Neural cell (in vitro differentiated cells): ENCODE results near the gene ADAMTS17. TPM values are rescaled to one million over a fixed set of nuclear protein-coding genes. Genes with fewer than 3 reads are reported as not detected.

Source experiments
- H2AFZ ChIP-seq: fragments of 200-600, 300-800 bp; sonication (generic), shearing (Covaris generic); 2 replicates; pipeline ENCODE4 v1.6.0; 2014; ENCODE audit warnings: low read depth, mild to moderate bottlenecking, antibody characterized with exemption, low read length, moderate library complexity
- H3F3A ChIP-seq: fragments of 200-600 bp; shearing (Covaris generic); 2 replicates; pipeline ENCODE4 v1.6.1; 2016; ENCODE audit warnings: mild to moderate bottlenecking, moderate library complexity, mixed read lengths, antibody characterized with exemption, low read length; ENCODE audit not compliant: insufficient read depth, poor library complexity, severe bottlenecking
- H3K27ac ChIP-seq: fragments of 200-600, 300-800 bp; sonication (generic), shearing (Covaris generic); 2 replicates; pipeline ENCODE4 v1.5.1; 2014; ENCODE audit warnings: mild to moderate bottlenecking, low read length, moderate library complexity
- H3K27me3 ChIP-seq: fragments of 300-800, 200-600 bp; sonication (generic), shearing (Covaris generic); 2 replicates; pipeline ENCODE4 v1.6.0; 2014; ENCODE audit warnings: mild to moderate bottlenecking, low read depth, low read length, moderate library complexity; ENCODE audit not compliant: insufficient read depth
- H3K36me3 ChIP-seq: fragments of 300-800, 200-600 bp; sonication (generic), shearing (Covaris generic); 2 replicates; pipeline ENCODE4 v1.5.1; 2014; ENCODE audit warnings: mild to moderate bottlenecking, antibody characterized with exemption, low read length, moderate library complexity; ENCODE audit not compliant: insufficient read depth
- H3K4me2 ChIP-seq: fragments of 300-800, 200-600 bp; sonication (generic), shearing (Covaris generic); 2 replicates; pipeline ENCODE4 v1.6.0; 2014; ENCODE audit warnings: mild to moderate bottlenecking, low read length
- H3K4me3 ChIP-seq: fragments of 300-800, 200-600 bp; sonication (generic), shearing (Covaris generic); 2 replicates; pipeline ENCODE4 v1.5.1; 2014; ENCODE audit warnings: mild to moderate bottlenecking, low read length, moderate library complexity
- H3K79me2 ChIP-seq: fragments of 200-600 bp; shearing (Covaris generic); replicated peaks from 2 replicates; pipeline ENCODE4 v1.6.0; 2014; ENCODE audit warnings: mild to moderate bottlenecking, low read length, moderate library complexity; ENCODE audit not compliant: insufficient read depth
- H3K9ac ChIP-seq: fragments of 300-800, 200-600 bp; sonication (generic), shearing (Covaris generic); 2 replicates; pipeline ENCODE4 v1.6.1; 2016; ENCODE audit warnings: mild to moderate bottlenecking, low read length, mixed read lengths
- H3K9me2 ChIP-seq: fragments of 200-600 bp; shearing (Covaris generic); 2 replicates; pipeline ENCODE4 v1.6.1; 2016; ENCODE audit warnings: mild to moderate bottlenecking, low read length, mixed read lengths; ENCODE audit not compliant: insufficient read depth
- H3K9me3 ChIP-seq: fragments of 200-600, 300-800 bp; sonication (generic), shearing (Covaris generic); 2 replicates; pipeline ENCODE4 v1.6.1; 2016; ENCODE audit warnings: mild to moderate bottlenecking, mixed run types, low read length, moderate library complexity, mixed read lengths
- H4K20me1 ChIP-seq: fragments of 200-600 bp; shearing (Covaris generic); 2 replicates; pipeline ENCODE4 v1.6.1; 2016; ENCODE audit warnings: mild to moderate bottlenecking, mixed run types; ENCODE audit not compliant: insufficient read depth
- EP300 ChIP-seq: fragments of 450-650 bp; conservative IDR thresholded peaks from 2 replicates; pipeline ENCODE4 v1.6.1; 2014; ENCODE audit warnings: antibody characterized with exemption, mild to moderate bottlenecking, moderate library complexity; ENCODE audit not compliant: poor library complexity, severe bottlenecking
- EZH2 ChIP-seq: fragments of 200-600, 300-800 bp; shearing (Covaris generic), sonication (generic); IDR thresholded peaks from 2 replicates; pipeline ENCODE4 v1.6.1; 2014; ENCODE audit warnings: antibody characterized with exemption, low read length, borderline replicate concordance, mild to moderate bottlenecking; ENCODE audit not compliant: insufficient read depth, poor library complexity, severe bottlenecking
- MXI1 ChIP-seq: fragments of 450-650 bp; conservative IDR thresholded peaks from 2 replicates; pipeline ENCODE4 v1.6.1; 2014; ENCODE audit warnings: antibody characterized with exemption, mild to moderate bottlenecking; ENCODE audit not compliant: poor library complexity, severe bottlenecking
- POLR2AphosphoS5 ChIP-seq: IDR thresholded peaks from 2 replicates; pipeline ENCODE4 v1.6.1; 2012
- RAD21 ChIP-seq: fragments of 450-650 bp; conservative IDR thresholded peaks from 2 replicates; pipeline ENCODE4 v1.6.1; 2014; ENCODE audit warnings: antibody characterized with exemption, mild to moderate bottlenecking, moderate library complexity
- REST ChIP-seq: IDR thresholded peaks from 2 replicates; pipeline ENCODE4 v1.6.1; 2012; ENCODE audit warnings: borderline replicate concordance
- SMC3 ChIP-seq: fragments of 450-650 bp; conservative IDR thresholded peaks from 2 replicates; pipeline ENCODE4 v1.6.1; 2014; ENCODE audit warnings: antibody characterized with exemption, mild to moderate bottlenecking, moderate library complexity; ENCODE audit not compliant: poor library complexity
- TAF1 ChIP-seq: IDR thresholded peaks from 2 replicates; pipeline ENCODE4 v1.6.1; 2012; ENCODE audit warnings: low read depth
- polyA plus RNA-seq: library from polyadenylated mRNA; depleted of rRNA; stranded (reverse); fragments of >200 nt; gene quantifications from 2 replicates; pipeline ENCODE4 v1.2.3, GENCODE V29; 2014
- TF ChIP-seq, protein P1 (sequence below): fragments of 450-650 bp; IDR thresholded peaks from 2 replicates; pipeline ENCODE4 v1.5.1; 2014; ENCODE audit warnings: antibody characterized with exemption, mild to moderate bottlenecking, moderate library complexity; ENCODE audit not compliant: poor library complexity, severe bottlenecking

ADAMTS17 gene
- polyA plus RNA-seq, 1 donor from 2014 or later: 0.04 TPM

DNA sequence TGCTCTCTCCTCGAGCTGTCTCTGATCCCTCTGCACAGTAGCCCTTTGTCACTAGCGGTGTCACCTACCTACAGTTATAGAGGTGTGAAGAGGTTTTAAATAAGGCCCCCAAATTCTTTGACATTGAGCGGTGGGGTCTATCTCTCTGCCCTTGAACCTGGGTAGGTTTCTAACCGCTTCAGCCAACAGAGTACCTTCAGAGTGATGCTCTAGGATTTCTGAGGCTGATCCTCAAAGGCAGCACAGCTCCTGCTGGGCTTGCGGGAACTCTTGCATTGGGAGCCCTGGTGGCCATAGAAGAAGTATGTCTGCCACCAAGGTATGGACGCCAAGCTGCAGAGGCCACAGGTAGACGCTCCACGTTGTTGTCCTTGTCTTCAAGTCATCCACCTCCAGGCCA is 35.7 kb downstream of the ADAMTS17 start:
- no peak for TF ChIP-seq EP300
- TF ChIP-seq, protein P1, sequence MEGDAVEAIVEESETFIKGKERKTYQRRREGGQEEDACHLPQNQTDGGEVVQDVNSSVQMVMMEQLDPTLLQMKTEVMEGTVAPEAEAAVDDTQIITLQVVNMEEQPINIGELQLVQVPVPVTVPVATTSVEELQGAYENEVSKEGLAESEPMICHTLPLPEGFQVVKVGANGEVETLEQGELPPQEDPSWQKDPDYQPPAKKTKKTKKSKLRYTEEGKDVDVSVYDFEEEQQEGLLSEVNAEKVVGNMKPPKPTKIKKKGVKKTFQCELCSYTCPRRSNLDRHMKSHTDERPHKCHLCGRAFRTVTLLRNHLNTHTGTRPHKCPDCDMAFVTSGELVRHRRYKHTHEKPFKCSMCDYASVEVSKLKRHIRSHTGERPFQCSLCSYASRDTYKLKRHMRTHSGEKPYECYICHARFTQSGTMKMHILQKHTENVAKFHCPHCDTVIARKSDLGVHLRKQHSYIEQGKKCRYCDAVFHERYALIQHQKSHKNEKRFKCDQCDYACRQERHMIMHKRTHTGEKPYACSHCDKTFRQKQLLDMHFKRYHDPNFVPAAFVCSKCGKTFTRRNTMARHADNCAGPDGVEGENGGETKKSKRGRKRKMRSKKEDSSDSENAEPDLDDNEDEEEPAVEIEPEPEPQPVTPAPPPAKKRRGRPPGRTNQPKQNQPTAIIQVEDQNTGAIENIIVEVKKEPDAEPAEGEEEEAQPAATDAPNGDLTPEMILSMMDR: no peak
- Histone ChIP-seq H3F3A (no peaks in the 10 kb centered on the region), H4K20me1 (no peaks in the 10 kb centered on the region), H3K9ac (no peak overlapping the region), H3K4me2 (no peak overlapping the region), H2AFZ (no peak overlapping the region), H3K27ac (no peak overlapping the region), H3K4me3 (no peak overlapping the region), H3K27me3 (no peaks in the 10 kb centered on the region), H3K36me3 (no peaks in the 10 kb centered on the region), H3K79me2 (no peaks in the 10 kb centered on the region), H3K9me3 (no peaks in the 10 kb centered on the region), H3K9me2 (no peaks in the 10 kb centered on the region)

GRCh38 chr15:100301910-100302431 is 39.8 kb downstream of the ADAMTS17 start:
- Histone ChIP-seq H3K4me3 (no peak overlapping the region), H3K9me2 (no peaks in the 10 kb centered on the region), H3K4me2 (no peak overlapping the region), H4K20me1 (no peaks in the 10 kb centered on the region), H3F3A (no peaks in the 10 kb centered on the region), H3K27me3 (no peaks in the 10 kb centered on the region), H3K9ac (no peak overlapping the region), H3K79me2 (no peaks in the 10 kb centered on the region), H3K36me3 (no peaks in the 10 kb centered on the region), H2AFZ (no peak overlapping the region), H3K27ac (no peak overlapping the region), H3K9me3 (peaks cover 4% of the 10 kb centered on the region)
- TF ChIP-seq SMC3 (no peak), RAD21 (no peak), REST (no peak), POLR2AphosphoS5 (no peak), EZH2 (no peak), MXI1 (no peak), EP300 (no peak), TAF1 (no peak)
- TF ChIP-seq, protein P1: no peak
